K562 (cell line): ENCODE data around the gene LARP4B. TPM values are rescaled to one million over a fixed set of nuclear protein-coding genes. Genes with fewer than 3 reads are reported as not detected.
A peak's percentile ranks its signal among the peaks of the same experiment; 100 is the strongest.

ENCODE experiments used
- ATAC-seq: fragments of 200-7000 bp; cut with Tn5 transposase; 3 replicates; pipeline ENCODE4 v1.9.1; 2020; ENCODE audit warnings: moderate library complexity
- BruUV-seq: library from RNA; stranded (reverse); fragments of 400-500 nt; replicated peaks from 2 replicates; lab custom pipeline; 2021; lab: Mats Ljungman, UMichigan
- CTCF ChIA-PET: fragments of 300-600 bp; formaldehyde crosslinking; extraction: SDS; loops from one replicate; lab custom pipeline; 2021; ENCODE audit warnings: low intra/inter-chr PET ratio; lab: Yijun Ruan, JAX
- POLR2A ChIA-PET: fragments of 300-600, 350-650 bp; sonication (Branson Sonifier 250); formaldehyde crosslinking; extraction: SDS; loops from one replicate; lab custom pipeline; 2021; ENCODE audit warnings: antibody characterized with exemption, inconsistent platforms; lab: Yijun Ruan, JAX
- DNase-seq, 4 experiments: peaks; one replicate each; pipeline versions ENCODE4 v3.0.0 to v3.0.0-alpha.2; 2011 to 2018; ENCODE audit warnings: low spot score in 3 of 4, mixed read lengths in 3 of 4; ENCODE audit errors: extremely low read depth in 1 of 4
- FAIRE-seq: peaks from 2 replicates; lab custom pipeline; 2011; peaks lifted over from hg19 to GRCh38; lab: Jason Lieb, UNC
- H2AFZ ChIP-seq: 2 replicates; pipeline ENCODE4 v1.6.0; 2011; ENCODE audit warnings: low read depth, low read length, control low read depth, inconsistent platforms
- H3K27ac ChIP-seq: fragments of 200-600 bp; 3 replicates; pipeline ENCODE4 v1.8.0; 2011; ENCODE audit warnings: low read depth, mild to moderate bottlenecking, control low read depth, inconsistent platforms, low read length, moderate library complexity, mixed read lengths; ENCODE audit errors: extremely low read depth
- H3K27me3 ChIP-seq, 2 experiments: fragments of 300-600 bp in 1 of 2; 2 replicates in 1 of 2; 3 replicates in 1 of 2; pipeline versions ENCODE4 v1.6.0 to v1.8.0; 2011; ENCODE audit warnings: inconsistent platforms in 2 of 2, low read length in 2 of 2, mild to moderate bottlenecking in 1 of 2, mixed read lengths in 1 of 2, moderate library complexity in 1 of 2; ENCODE audit not compliant: control insufficient read depth in 2 of 2, insufficient read depth in 2 of 2
- H3K36me3 ChIP-seq: fragments of 300-600 bp; 3 replicates; pipeline ENCODE4 v1.8.0; 2011; ENCODE audit warnings: mild to moderate bottlenecking, low read length, inconsistent platforms; ENCODE audit not compliant: control insufficient read depth, insufficient read depth
- H3K4me1 ChIP-seq, 2 experiments: fragments of 200-600 bp in 1 of 2; replicated peaks in 1 of 2; 2 replicates in 1 of 2; 3 replicates in 1 of 2; pipeline versions ENCODE4 v1.5.1 to v1.8.0; 2011; ENCODE audit warnings: inconsistent platforms in 2 of 2, low read length in 2 of 2, mild to moderate bottlenecking in 1 of 2, mixed read lengths in 1 of 2, moderate library complexity in 1 of 2; ENCODE audit not compliant: control insufficient read depth in 2 of 2, insufficient read depth in 2 of 2
- H3K4me2 ChIP-seq: 2 replicates; pipeline ENCODE4 v1.6.1; 2011; ENCODE audit warnings: low read length, control low read depth, inconsistent platforms, mixed read lengths; ENCODE audit not compliant: insufficient read depth
- H3K4me3 ChIP-seq: fragments of 200-600 bp; sonication (generic), shearing (Covaris generic); 2 replicates; pipeline ENCODE4 v1.5.1; 2016; ENCODE audit warnings: control low read depth, inconsistent platforms
- H3K79me2 ChIP-seq: fragments of 200-600 bp; 3 replicates; pipeline ENCODE4 v1.8.0; 2011; ENCODE audit warnings: low read length, inconsistent platforms; ENCODE audit not compliant: control insufficient read depth, insufficient read depth
- H3K9ac ChIP-seq, 2 experiments: 2 replicates each; pipeline versions ENCODE4 v1.6.0 to v1.6.1; 2011; ENCODE audit warnings: low read depth in 2 of 2, low read length in 2 of 2, control low read depth in 1 of 2, inconsistent platforms in 1 of 2, mild to moderate bottlenecking in 1 of 2, mixed read lengths in 1 of 2; ENCODE audit not compliant: insufficient read depth in 1 of 2
- H3K9me1 ChIP-seq: one replicate; pipeline ENCODE4 v1.6.0; 2011; ENCODE audit warnings: inconsistent platforms, mild to moderate bottlenecking, low read length, moderate library complexity; ENCODE audit not compliant: control insufficient read depth, insufficient read depth
- H3K9me3 ChIP-seq: replicated peaks from 2 replicates; pipeline ENCODE4 v1.5.1; 2011; ENCODE audit warnings: low read depth, low read length, inconsistent platforms; ENCODE audit not compliant: control insufficient read depth, insufficient read depth
- H4K20me1 ChIP-seq: replicated peaks from 2 replicates; pipeline ENCODE4 v1.6.1; 2011; ENCODE audit warnings: low read length, inconsistent platforms, mixed read lengths; ENCODE audit not compliant: control insufficient read depth, insufficient read depth
- CEBPB ChIP-seq: fragments of 450-650 bp; IDR thresholded peaks from 2 replicates; pipeline ENCODE4 v1.6.1; 2016; ENCODE audit warnings: missing genetic modification characterization, missing compliant biosample characterization
- ELF4 ChIP-seq: fragments of 450-650 bp; formaldehyde crosslinking; IDR thresholded peaks from 2 replicates; pipeline ENCODE4 v1.4.0; 2022; ENCODE audit warnings: missing genetic modification characterization
- KLF16 ChIP-seq: IDR thresholded peaks from 2 replicates; pipeline ENCODE4 v1.6.1; 2016; ENCODE audit warnings: antibody characterized with exemption
- L3MBTL2 ChIP-seq: fragments of 450-650 bp; IDR thresholded peaks from 2 replicates; pipeline ENCODE4 v1.6.1; 2016; ENCODE audit warnings: mild to moderate bottlenecking, moderate library complexity
- MAFK ChIP-seq: IDR thresholded peaks from 2 replicates; pipeline ENCODE4 v1.6.1; 2011; ENCODE audit warnings: low read length, improper control_type of control experiment
- MEIS2 ChIP-seq: fragments of 450-650 bp; IDR thresholded peaks from 2 replicates; pipeline ENCODE4 v1.6.1; 2014; ENCODE audit warnings: mild to moderate bottlenecking; ENCODE audit not compliant: partially characterized antibody
- SMAD4 ChIP-seq: fragments of 250-450 bp; sonication (Bioruptor Pico); conservative IDR thresholded peaks from 2 replicates; pipeline ENCODE4 v1.8.0; 2021; ENCODE audit warnings: inconsistent platforms, mild to moderate bottlenecking, moderate library complexity
- TSC22D4 ChIP-seq: fragments of 450-650 bp; IDR thresholded peaks from 2 replicates; pipeline ENCODE4 v1.6.1; 2016; ENCODE audit warnings: missing genetic modification characterization, missing biosample characterization, control low read depth
- U2AF2 ChIP-seq: fragments of 200-400 bp; formaldehyde crosslinking; optimal IDR thresholded peaks from 2 replicates; pipeline ENCODE3; 2017; ENCODE audit warnings: low read depth, mild to moderate bottlenecking, low read length
- ZFP36 ChIP-seq: fragments of 150-350 bp; IDR thresholded peaks from 2 replicates; pipeline ENCODE4 v1.6.1; 2018; ENCODE audit warnings: low read length, low read depth; ENCODE audit not compliant: partially characterized antibody
- ZNF197 ChIP-seq: fragments of 200-800 bp; sonication (Bioruptor generic); IDR thresholded peaks from 2 replicates; pipeline ENCODE4 v1.6.1; 2016; ENCODE audit warnings: low read depth, missing genetic modification characterization, missing compliant biosample characterization
- WGBS: fragments of 100-300 bp; shearing (Covaris generic); methylation state at CpG from one replicate; pipeline ENCODE4 v1.1.6; 2016; ENCODE audit warnings: low coverage, mixed read lengths; ENCODE audit not compliant: insufficient coverage; ENCODE audit errors: missing lambda C conversion rate; 5-methylcytosine and 5-hydroxymethylcytosine counted together
- in situ Hi-C: fragments of 300-500 bp; cut with MboI; formaldehyde crosslinking; loops from 4 replicates; pipeline ENCODE4 v1.15.0; 2018; ENCODE audit warnings: inconsistent platforms, mixed read lengths
- intact Hi-C: fragments of 100-400 bp; cut with micrococcal nuclease; formaldehyde crosslinking; loops from 2 replicates; pipeline ENCODE4 v1.14.2; 2022
- polyA plus RNA-seq, 8 experiments: library from polyadenylated mRNA; depleted of rRNA in 4 of 8; stranded (reverse) in 5 of 8; unstranded in 3 of 8; fragments of >200 nt; fragmentation: Nextera tagmentation in 2 of 8; fragmentation: Illumina TruSeq in 1 of 8; extraction: Ambion mirVana in 2 of 8; extraction: Trizol in 1 of 8; gene quantifications; 2 replicates each; pipeline versions ENCODE4 v1.2.1 to v1.2.3, GENCODE V29; 2011 to 2014; ENCODE audit warnings: inconsistent platforms in 1 of 8, missing spikeins in 1 of 8
- total RNA-seq, 7 experiments: library from RNA; depleted of rRNA in 6 of 7; stranded (reverse); fragments of >200 nt in 6 of 7; fragmentation: Illumina TruSeq in 2 of 7; extraction: Trizol in 2 of 7; gene quantifications; 2 replicates each; pipeline versions ENCODE4 v1.2.1 to v1.2.3, GENCODE V29; 2011 to 2021; ENCODE audit warnings: low replicate concordance in 1 of 7
- TF ChIP-seq, protein P1 (sequence below): fragments of 450-650 bp; IDR thresholded peaks from 2 replicates; pipeline ENCODE4 v1.6.1; 2016; ENCODE audit warnings: mild to moderate bottlenecking, moderate library complexity

Gene LARP4B
- total and polyA plus RNA-seq, 9 of the 15 experiments (the other 6 are each of a cell fraction or from before 2014, with no cell fraction given) = 11.8 to 130 (median 42.6) TPM

GRCh38 chr10:963655-964054 is 32.1 kb upstream of the LARP4B start (continued):
- TF ChIP-seq CEBPB (tag) (peak; percentile 26; the same call in 1 of the 2 replicates), MAFK (no peak), ELF4 (CRISPR knock-in tag) (no peak), MEIS2 (no peak), ZNF197 (no peak), TSC22D4 (tag) (no peak), U2AF2 (no peak)

DNA sequence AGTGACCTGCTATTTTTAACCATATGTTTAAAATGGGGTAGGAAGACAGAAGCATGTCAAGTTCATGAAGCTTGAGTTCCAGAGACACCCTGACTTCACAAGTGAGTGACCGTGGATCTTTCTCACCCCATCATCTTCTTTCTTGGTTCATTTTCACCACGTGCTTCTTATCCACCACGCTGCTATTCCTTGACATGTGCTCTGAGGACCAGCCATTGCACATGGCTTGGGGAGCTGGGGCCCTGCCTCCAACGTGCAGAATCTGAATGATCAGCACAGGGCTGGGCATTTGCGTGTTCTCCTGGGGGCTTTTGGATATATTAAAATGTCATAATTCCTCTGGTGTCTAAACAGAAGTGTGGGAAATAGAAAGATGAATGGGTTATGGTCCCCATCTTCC is 31.7 kb upstream of the LARP4B start:
- Histone ChIP-seq H2AFZ (peak overlapping the region; percentile 46), H3K79me2 (no peaks in the 10 kb centered on the region), H3K27ac (no peak overlapping the region), H3K4me1 (peaks cover 0 to 8% of the 10 kb centered on the region in 2 experiments; a peak in 3 of 5 replicates), H3K4me3 (no peak overlapping the region), H3K9ac (no peak overlapping the region), H3K9me1 (no peaks in the 10 kb centered on the region), H3K36me3 (no peaks in the 10 kb centered on the region), H3K27me3 (peaks cover 28 to 43% of the 10 kb centered on the region in 2 experiments; a peak in 4 of 5 replicates), H3K4me2 (no peak overlapping the region), H4K20me1 (no peaks in the 10 kb centered on the region), H3K9me3 (no peaks in the 10 kb centered on the region)
- DNase-seq = no peak
- ChIA-PET CTCF (no interaction called here), POLR2A (interaction anchor here (1.2 kb wide), 2 partner anchors 10 to 26 kb away, joined by 3 to 4 read pairs; no protein-coding TSS in a partner anchor)
- 23% methylated on average over 5 of the region's 5 CpGs for WGBS
- no TSS peak for BruUV-seq
- no peak for ATAC-seq
- in situ Hi-C loops (no loop called here), intact Hi-C loops (no loop called here)
- no peak for FAIRE-seq
- TF ChIP-seq SMAD4 (CRISPR knock-in tag) (0 out of 2 replicates have a peak, but pooled peaks have one; percentile 12), KLF16 (no peak), ZFP36 (no peak), L3MBTL2 (peak; percentile 43; the same call in 1 of the 2 replicates)
- TF ChIP-seq, protein P1, sequence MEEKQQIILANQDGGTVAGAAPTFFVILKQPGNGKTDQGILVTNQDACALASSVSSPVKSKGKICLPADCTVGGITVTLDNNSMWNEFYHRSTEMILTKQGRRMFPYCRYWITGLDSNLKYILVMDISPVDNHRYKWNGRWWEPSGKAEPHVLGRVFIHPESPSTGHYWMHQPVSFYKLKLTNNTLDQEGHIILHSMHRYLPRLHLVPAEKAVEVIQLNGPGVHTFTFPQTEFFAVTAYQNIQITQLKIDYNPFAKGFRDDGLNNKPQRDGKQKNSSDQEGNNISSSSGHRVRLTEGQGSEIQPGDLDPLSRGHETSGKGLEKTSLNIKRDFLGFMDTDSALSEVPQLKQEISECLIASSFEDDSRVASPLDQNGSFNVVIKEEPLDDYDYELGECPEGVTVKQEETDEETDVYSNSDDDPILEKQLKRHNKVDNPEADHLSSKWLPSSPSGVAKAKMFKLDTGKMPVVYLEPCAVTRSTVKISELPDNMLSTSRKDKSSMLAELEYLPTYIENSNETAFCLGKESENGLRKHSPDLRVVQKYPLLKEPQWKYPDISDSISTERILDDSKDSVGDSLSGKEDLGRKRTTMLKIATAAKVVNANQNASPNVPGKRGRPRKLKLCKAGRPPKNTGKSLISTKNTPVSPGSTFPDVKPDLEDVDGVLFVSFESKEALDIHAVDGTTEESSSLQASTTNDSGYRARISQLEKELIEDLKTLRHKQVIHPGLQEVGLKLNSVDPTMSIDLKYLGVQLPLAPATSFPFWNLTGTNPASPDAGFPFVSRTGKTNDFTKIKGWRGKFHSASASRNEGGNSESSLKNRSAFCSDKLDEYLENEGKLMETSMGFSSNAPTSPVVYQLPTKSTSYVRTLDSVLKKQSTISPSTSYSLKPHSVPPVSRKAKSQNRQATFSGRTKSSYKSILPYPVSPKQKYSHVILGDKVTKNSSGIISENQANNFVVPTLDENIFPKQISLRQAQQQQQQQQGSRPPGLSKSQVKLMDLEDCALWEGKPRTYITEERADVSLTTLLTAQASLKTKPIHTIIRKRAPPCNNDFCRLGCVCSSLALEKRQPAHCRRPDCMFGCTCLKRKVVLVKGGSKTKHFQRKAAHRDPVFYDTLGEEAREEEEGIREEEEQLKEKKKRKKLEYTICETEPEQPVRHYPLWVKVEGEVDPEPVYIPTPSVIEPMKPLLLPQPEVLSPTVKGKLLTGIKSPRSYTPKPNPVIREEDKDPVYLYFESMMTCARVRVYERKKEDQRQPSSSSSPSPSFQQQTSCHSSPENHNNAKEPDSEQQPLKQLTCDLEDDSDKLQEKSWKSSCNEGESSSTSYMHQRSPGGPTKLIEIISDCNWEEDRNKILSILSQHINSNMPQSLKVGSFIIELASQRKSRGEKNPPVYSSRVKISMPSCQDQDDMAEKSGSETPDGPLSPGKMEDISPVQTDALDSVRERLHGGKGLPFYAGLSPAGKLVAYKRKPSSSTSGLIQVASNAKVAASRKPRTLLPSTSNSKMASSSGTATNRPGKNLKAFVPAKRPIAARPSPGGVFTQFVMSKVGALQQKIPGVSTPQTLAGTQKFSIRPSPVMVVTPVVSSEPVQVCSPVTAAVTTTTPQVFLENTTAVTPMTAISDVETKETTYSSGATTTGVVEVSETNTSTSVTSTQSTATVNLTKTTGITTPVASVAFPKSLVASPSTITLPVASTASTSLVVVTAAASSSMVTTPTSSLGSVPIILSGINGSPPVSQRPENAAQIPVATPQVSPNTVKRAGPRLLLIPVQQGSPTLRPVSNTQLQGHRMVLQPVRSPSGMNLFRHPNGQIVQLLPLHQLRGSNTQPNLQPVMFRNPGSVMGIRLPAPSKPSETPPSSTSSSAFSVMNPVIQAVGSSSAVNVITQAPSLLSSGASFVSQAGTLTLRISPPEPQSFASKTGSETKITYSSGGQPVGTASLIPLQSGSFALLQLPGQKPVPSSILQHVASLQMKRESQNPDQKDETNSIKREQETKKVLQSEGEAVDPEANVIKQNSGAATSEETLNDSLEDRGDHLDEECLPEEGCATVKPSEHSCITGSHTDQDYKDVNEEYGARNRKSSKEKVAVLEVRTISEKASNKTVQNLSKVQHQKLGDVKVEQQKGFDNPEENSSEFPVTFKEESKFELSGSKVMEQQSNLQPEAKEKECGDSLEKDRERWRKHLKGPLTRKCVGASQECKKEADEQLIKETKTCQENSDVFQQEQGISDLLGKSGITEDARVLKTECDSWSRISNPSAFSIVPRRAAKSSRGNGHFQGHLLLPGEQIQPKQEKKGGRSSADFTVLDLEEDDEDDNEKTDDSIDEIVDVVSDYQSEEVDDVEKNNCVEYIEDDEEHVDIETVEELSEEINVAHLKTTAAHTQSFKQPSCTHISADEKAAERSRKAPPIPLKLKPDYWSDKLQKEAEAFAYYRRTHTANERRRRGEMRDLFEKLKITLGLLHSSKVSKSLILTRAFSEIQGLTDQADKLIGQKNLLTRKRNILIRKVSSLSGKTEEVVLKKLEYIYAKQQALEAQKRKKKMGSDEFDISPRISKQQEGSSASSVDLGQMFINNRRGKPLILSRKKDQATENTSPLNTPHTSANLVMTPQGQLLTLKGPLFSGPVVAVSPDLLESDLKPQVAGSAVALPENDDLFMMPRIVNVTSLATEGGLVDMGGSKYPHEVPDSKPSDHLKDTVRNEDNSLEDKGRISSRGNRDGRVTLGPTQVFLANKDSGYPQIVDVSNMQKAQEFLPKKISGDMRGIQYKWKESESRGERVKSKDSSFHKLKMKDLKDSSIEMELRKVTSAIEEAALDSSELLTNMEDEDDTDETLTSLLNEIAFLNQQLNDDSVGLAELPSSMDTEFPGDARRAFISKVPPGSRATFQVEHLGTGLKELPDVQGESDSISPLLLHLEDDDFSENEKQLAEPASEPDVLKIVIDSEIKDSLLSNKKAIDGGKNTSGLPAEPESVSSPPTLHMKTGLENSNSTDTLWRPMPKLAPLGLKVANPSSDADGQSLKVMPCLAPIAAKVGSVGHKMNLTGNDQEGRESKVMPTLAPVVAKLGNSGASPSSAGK = peak; percentile 70
